ENCODE results near the gene TMEM54.

- TF ChIP-seq CTCF (IDR thresholded peaks at IDR 0.05; ENCODE audit: poor library complexity) (no peak), EZH2 (IDR thresholded peaks at IDR 0.05; ENCODE audit: borderline replicate concordance) (no peak), EZH2phosphoT487 (IDR thresholded peaks at IDR 0.05; ENCODE audit: low read depth, severe bottlenecking, unreplicated experiment) (no peak)
These were observed 10.5 kb downstream of the TMEM54 start for GRCh38 chr1:32890516-32891240.
